Liver (tissue), 9 donors: Measurements from ENCODE around the gene PCDHGA6. TPM values are rescaled to one million over a fixed set of nuclear protein-coding genes. Genes with fewer than 3 reads are reported as not detected.
"Not testable (repeated sequence)": the region's sequence is repeated elsewhere in the genome, so short reads cannot be mapped to it uniquely, and the experiment has no call there.

Source experiments
- DNase-seq: peaks from one replicate; pipeline ENCODE4 v3.0.0-alpha.2; 2017; ENCODE audit warnings: low spot score
- H3K27ac ChIP-seq, 2 donors: one replicate each; pipeline ENCODE4 v1.7.0; 2013; ENCODE audit warnings: inconsistent platforms in 2 of 2, low read length in 2 of 2, control low read depth in 1 of 2, low read depth in 1 of 2, mild to moderate bottlenecking in 1 of 2
- H3K27me3 ChIP-seq, 4 donors: one replicate each; pipeline versions ENCODE4 v1.6.1 to v1.7.0; 2013; ENCODE audit warnings: low read length in 3 of 4, inconsistent platforms in 1 of 4, mild to moderate bottlenecking in 1 of 4, moderate library complexity in 1 of 4; ENCODE audit not compliant: control insufficient read depth in 4 of 4, insufficient read depth in 4 of 4
- H3K36me3 ChIP-seq, 4 donors: one replicate each; pipeline versions ENCODE4 v1.6.1 to v1.7.0; 2013; ENCODE audit warnings: low read length in 3 of 4, mild to moderate bottlenecking in 3 of 4, low read depth in 1 of 4, moderate library complexity in 1 of 4; ENCODE audit not compliant: control insufficient read depth in 4 of 4, insufficient read depth in 3 of 4
- H3K4me1 ChIP-seq, 4 donors: one replicate each; pipeline versions ENCODE4 v1.6.1 to v1.7.0; 2013; ENCODE audit warnings: low read length in 3 of 4, mild to moderate bottlenecking in 3 of 4, moderate library complexity in 1 of 4; ENCODE audit not compliant: control insufficient read depth in 4 of 4, insufficient read depth in 4 of 4
- H3K4me3 ChIP-seq, 3 donors: one replicate each; pipeline versions ENCODE4 v1.6.1 to v1.7.0; 2013; ENCODE audit warnings: low read length in 3 of 3, control low read depth in 1 of 3, low read depth in 1 of 3, mild to moderate bottlenecking in 1 of 3
- H3K9ac ChIP-seq, 2 donors: one replicate each; pipeline ENCODE4 v1.7.0; 2013; ENCODE audit warnings: low read length in 2 of 2, mild to moderate bottlenecking in 2 of 2, moderate library complexity in 2 of 2, control low read depth in 1 of 2, low read depth in 1 of 2
- H3K9me3 ChIP-seq, 4 donors: one replicate each; pipeline versions ENCODE4 v1.6.1 to v1.7.0; 2013; ENCODE audit warnings: low read length in 3 of 4; ENCODE audit not compliant: control insufficient read depth in 4 of 4
- GABPA ChIP-seq, 2 donors: IDR thresholded peaks in 1 of 2; conservative IDR thresholded peaks in 1 of 2; 2 replicates each; pipeline ENCODE4 v1.6.1; 2016; ENCODE audit warnings: antibody characterized with exemption in 2 of 2, mild to moderate bottlenecking in 1 of 2, moderate library complexity in 1 of 2
- MAX ChIP-seq: IDR thresholded peaks from 2 replicates; pipeline ENCODE4 v1.6.1; 2016; ENCODE audit warnings: antibody characterized with exemption
- RAD21 ChIP-seq, 2 donors: IDR thresholded peaks; 2 replicates each; pipeline ENCODE4 v1.6.1; 2016; ENCODE audit warnings: antibody characterized with exemption in 2 of 2, mild to moderate bottlenecking in 2 of 2
- WGBS: extraction: QIAGEN DNeasy Blood & Tissue Kit; methylation state at CpG from one replicate; pipeline ENCODE4 v1.1.7; 2013; 5-methylcytosine and 5-hydroxymethylcytosine counted together
- polyA plus RNA-seq, 2 donors: library from polyadenylated mRNA; stranded (reverse) in 1 of 2; unstranded in 1 of 2; fragments of 200-250 nt in 1 of 2; fragments of >200 nt in 1 of 2; fragmentation: Nextera tagmentation in 1 of 2; extraction: Ambion mirVana in 1 of 2; gene quantifications; one replicate each; pipeline versions ENCODE4 v1.2.1 to v1.2.3, GENCODE V29; 2013 to 2015
- total RNA-seq, 2 donors: library from RNA; depleted of rRNA; stranded (reverse); fragments of >200 nt; gene quantifications; one replicate each; pipeline ENCODE4 v1.2.3, GENCODE V29; 2014
- donor health status: healthy.
- donor health status: healthy.
- donor health status: healthy.
- donor health status: healthy.
- donor health status: healthy.

Gene PCDHGA6
- total and polyA plus RNA-seq, 4 donors = 0.08 to 0.67 (median 0.28) TPM

- TF ChIP-seq GABPA (IDR thresholded peaks at IDR 0.05 in 1 of 2, conservative IDR thresholded peaks at IDR 0.05 in 1 of 2) = no peak
- no peak for TF ChIP-seq MAX
- no peak for DNase-seq
- 22% methylated on average over 21 of the region's 21 CpGs for WGBS
Observed at GRCh38 chr5:141330299-141331080, 43.2 kb upstream of the PCDHGA6 start, which contains the start of gene PCDHGA1. PCDHGA1 (plus strand) TSS chr5:141330514.

GRCh38 chr5:141332571-141332970 is 41.1 kb upstream of the PCDHGA6 start:
- not testable (repeated sequence) for H3K27ac ChIP-seq

More at GRCh38 chr5:141330299-141331080, 43.2 kb upstream of the PCDHGA6 start, which contains the start of gene PCDHGA1:
- no peaks in the 10 kb centered on the region for H3K36me3 ChIP-seq
- H3K9me3 ChIP-seq = peaks cover 29 to 83% (median 48%) of the 10 kb centered on the region in 4 donors
- H3K27ac ChIP-seq = no peak within 1 kb of the TSS
- peaks cover 0 to 9% (median 5%) of the 10 kb centered on the region in 4 donors for H3K27me3 ChIP-seq
- H3K9ac ChIP-seq = no peak within 1 kb of the TSS
- H3K4me3 ChIP-seq = peak within 1 kb of the TSS in 2 of 3 donors; percentile 28 to 52
- no peaks in the 10 kb centered on the region for H3K4me1 ChIP-seq

GRCh38 chr5:141338538-141339306 is 35.0 kb upstream of the PCDHGA6 start, which contains the start of gene PCDHGA2:
PCDHGA2 (plus strand) TSS chr5:141338760.
- peak; percentile 34 to 43 for TF ChIP-seq RAD21 (IDR thresholded peaks at IDR 0.05)
- TF ChIP-seq GABPA (IDR thresholded peaks at IDR 0.05 in 1 of 2, conservative IDR thresholded peaks at IDR 0.05 in 1 of 2) = no peak
- Histone ChIP-seq H3K4me3 (peak within 1 kb of the TSS; percentile 20 to 52 (median 37)), H3K27ac (no peak within 1 kb of the TSS), H3K4me1 (no peaks in the 10 kb centered on the region), H3K27me3 (peaks cover 0 to 19% (median 8%) of the 10 kb centered on the region in 4 donors), H3K36me3 (peaks cover 0 to 2% (median 0%) of the 10 kb centered on the region in 4 donors), H3K9ac (no peak within 1 kb of the TSS), H3K9me3 (peaks cover 26 to 66% (median 34%) of the 10 kb centered on the region in 4 donors)
- WGBS = 12% methylated on average over 27 of the region's 27 CpGs
- no peak for DNase-seq

More at GRCh38 chr5:141332571-141332970, 41.1 kb upstream of the PCDHGA6 start:
- H3K9me3 ChIP-seq = peaks cover 25 to 73% (median 41%) of the 10 kb centered on the region in 4 donors
- H3K36me3 ChIP-seq, H3K27me3 ChIP-seq, DNase-seq, H3K4me3 ChIP-seq, H3K4me1 ChIP-seq, H3K9ac ChIP-seq: not testable (repeated sequence)
- WGBS = 36% methylated on average over 39 of the region's 39 CpGs

GRCh38 chr5:141340781-141341354 is 32.8 kb upstream of the PCDHGA6 start:
- not testable (repeated sequence) for H3K36me3 ChIP-seq, H3K4me3 ChIP-seq, H3K4me1 ChIP-seq, DNase-seq, H3K27ac ChIP-seq, H3K9ac ChIP-seq
- H3K27me3 ChIP-seq = peaks cover 0 to 17% (median 10%) of the 10 kb centered on the region in 4 donors
- H3K9me3 ChIP-seq = peaks cover 33 to 76% (median 38%) of the 10 kb centered on the region in 4 donors
- 40% methylated on average over 45 of the region's 45 CpGs for WGBS
